ENCODE measurements around the gene PRDM15. TPM values are rescaled to one million over a fixed set of nuclear protein-coding genes. Genes with fewer than 3 reads are reported as not detected.

PRDM15 gene
- total RNA-seq, 1 experiment from 2014 or later, result 11.2 TPM

GRCh38 chr21:41800425-41801320 is 78.5 kb downstream of the PRDM15 start:
- in situ Hi-C loops (cut with HindIII; ENCODE audit: low pct_unique_long_range_greater_than_20kb, low sequenced_read_pairs), result no loop called here
- no peak overlapping the region for H3K27ac ChIP-seq (ENCODE audit: low read length)
- no peaks in the 10 kb centered on the region; the same call in none of the 2 replicates for H3K36me3 ChIP-seq (ENCODE audit: control insufficient read depth, insufficient read depth, low read length)
- no peak overlapping the region for H3K4me3 ChIP-seq (ENCODE audit: low read depth in 2 of 2, low read length in 2 of 2)
- ChIA-PET CTCF (interaction anchor here (0.6 kb wide), 1 partner anchor 158 kb away, joined by 6 read pairs; no protein-coding TSS in a partner anchor), POLR2A (interaction anchor here (0.6 kb wide), 1 partner anchor 15 kb away, joined by 3 read pairs; no protein-coding TSS in a partner anchor)
- ATAC-seq, result no peak
- H3K27me3 ChIP-seq (ENCODE audit: control insufficient read depth, insufficient read depth, low read length), result no peaks in the 10 kb centered on the region
- H3K9me3 ChIP-seq (ENCODE audit: control insufficient read depth, insufficient read depth, low read depth, low read length), result no peaks in the 10 kb centered on the region
- DNase-seq (ENCODE audit: low read depth, low spot score), result no peak
- TF ChIP-seq SIN3A (IDR thresholded peaks at IDR 0.05; ENCODE audit: borderline replicate concordance, insufficient read depth, low read depth, low read length), result no peak
- TF ChIP-seq, protein P1, sequence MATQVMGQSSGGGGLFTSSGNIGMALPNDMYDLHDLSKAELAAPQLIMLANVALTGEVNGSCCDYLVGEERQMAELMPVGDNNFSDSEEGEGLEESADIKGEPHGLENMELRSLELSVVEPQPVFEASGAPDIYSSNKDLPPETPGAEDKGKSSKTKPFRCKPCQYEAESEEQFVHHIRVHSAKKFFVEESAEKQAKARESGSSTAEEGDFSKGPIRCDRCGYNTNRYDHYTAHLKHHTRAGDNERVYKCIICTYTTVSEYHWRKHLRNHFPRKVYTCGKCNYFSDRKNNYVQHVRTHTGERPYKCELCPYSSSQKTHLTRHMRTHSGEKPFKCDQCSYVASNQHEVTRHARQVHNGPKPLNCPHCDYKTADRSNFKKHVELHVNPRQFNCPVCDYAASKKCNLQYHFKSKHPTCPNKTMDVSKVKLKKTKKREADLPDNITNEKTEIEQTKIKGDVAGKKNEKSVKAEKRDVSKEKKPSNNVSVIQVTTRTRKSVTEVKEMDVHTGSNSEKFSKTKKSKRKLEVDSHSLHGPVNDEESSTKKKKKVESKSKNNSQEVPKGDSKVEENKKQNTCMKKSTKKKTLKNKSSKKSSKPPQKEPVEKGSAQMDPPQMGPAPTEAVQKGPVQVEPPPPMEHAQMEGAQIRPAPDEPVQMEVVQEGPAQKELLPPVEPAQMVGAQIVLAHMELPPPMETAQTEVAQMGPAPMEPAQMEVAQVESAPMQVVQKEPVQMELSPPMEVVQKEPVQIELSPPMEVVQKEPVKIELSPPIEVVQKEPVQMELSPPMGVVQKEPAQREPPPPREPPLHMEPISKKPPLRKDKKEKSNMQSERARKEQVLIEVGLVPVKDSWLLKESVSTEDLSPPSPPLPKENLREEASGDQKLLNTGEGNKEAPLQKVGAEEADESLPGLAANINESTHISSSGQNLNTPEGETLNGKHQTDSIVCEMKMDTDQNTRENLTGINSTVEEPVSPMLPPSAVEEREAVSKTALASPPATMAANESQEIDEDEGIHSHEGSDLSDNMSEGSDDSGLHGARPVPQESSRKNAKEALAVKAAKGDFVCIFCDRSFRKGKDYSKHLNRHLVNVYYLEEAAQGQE (IDR thresholded peaks at IDR 0.05; ENCODE audit: insufficient read depth in 1 of 2, low read depth in 2 of 2, low read length in 1 of 2), result no peak
- TF ChIP-seq CTCF (IDR thresholded peaks at IDR 0.05), result no peak
- TF ChIP-seq POLR2AphosphoS5 (IDR thresholded peaks at IDR 0.05; ENCODE audit: low read depth, low read length), result no peak
- TF ChIP-seq TCF7L2 (IDR thresholded peaks at IDR 0.05; ENCODE audit: low read depth, low read length), result no peak
- TSS peak; percentile 51 for BruUV-seq (replicated peaks)
- H3K4me1 ChIP-seq (ENCODE audit: control insufficient read depth, insufficient read depth, low read length), result no peaks in the 10 kb centered on the region
- intact Hi-C loops (cut with micrococcal nuclease; ENCODE audit: unreplicated experiment), result no loop called here

DNA sequence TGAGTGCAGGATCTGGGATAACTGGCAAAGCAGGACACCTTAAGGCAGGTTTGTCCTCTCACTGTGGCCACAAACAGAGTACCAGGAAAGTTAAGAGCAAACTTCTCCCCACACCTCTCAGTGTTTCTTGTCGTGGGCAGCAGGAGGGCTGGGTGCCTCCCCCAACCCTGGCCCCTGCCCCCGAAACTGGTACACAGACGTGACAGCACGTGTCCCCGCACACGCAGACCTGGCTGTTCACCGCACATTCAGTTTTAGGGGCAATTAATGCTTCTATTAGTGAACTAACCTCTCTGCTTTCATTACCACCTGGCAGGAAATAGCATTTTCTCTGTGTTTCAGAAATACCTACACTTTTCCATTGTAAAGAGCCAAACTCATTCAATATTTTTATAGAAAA is 79.4 kb downstream of the PRDM15 start:
- Histone ChIP-seq H3K36me3 (ENCODE audit: control insufficient read depth, insufficient read depth, low read length) (no peaks in the 10 kb centered on the region; the same call in none of the 2 replicates), H3K4me1 (ENCODE audit: control insufficient read depth, insufficient read depth, low read length) (no peaks in the 10 kb centered on the region), H3K27ac (ENCODE audit: low read length) (no peak overlapping the region), H3K4me3 (ENCODE audit: low read depth in 2 of 2, low read length in 2 of 2) (no peak overlapping the region), H3K27me3 (ENCODE audit: control insufficient read depth, insufficient read depth, low read length) (no peaks in the 10 kb centered on the region), H3K9me3 (ENCODE audit: control insufficient read depth, insufficient read depth, low read depth, low read length) (no peaks in the 10 kb centered on the region)
- DNase-seq (ENCODE audit: low read depth, low spot score), result no peak
- no peak for ATAC-seq
- no TSS peak for BruUV-seq (replicated peaks)
- POLR2A ChIA-PET, result no interaction called here
- TF ChIP-seq POLR2AphosphoS5 (IDR thresholded peaks at IDR 0.05; ENCODE audit: low read depth, low read length), result no peak
- TF ChIP-seq SIN3A (IDR thresholded peaks at IDR 0.05; ENCODE audit: borderline replicate concordance, insufficient read depth, low read depth, low read length), result no peak
- TF ChIP-seq, protein P1 (IDR thresholded peaks at IDR 0.05; ENCODE audit: insufficient read depth in 1 of 2, low read depth in 2 of 2, low read length in 1 of 2), result no peak
- no peak for TF ChIP-seq CTCF (IDR thresholded peaks at IDR 0.05)
- in situ Hi-C loops (cut with HindIII; ENCODE audit: low pct_unique_long_range_greater_than_20kb, low sequenced_read_pairs), result no loop called here
- CTCF ChIA-PET, result no interaction called here
- intact Hi-C loops (cut with micrococcal nuclease; ENCODE audit: unreplicated experiment), result no loop called here
